Lung (tissue), 12 donors: ENCODE measurements around the gene AMBRA1. TPM values are rescaled to one million over a fixed set of nuclear protein-coding genes. Genes with fewer than 3 reads are reported as not detected.

Source experiments
- ATAC-seq: fragments of 200-7000 bp; cut with Tn5 transposase; one replicate; pipeline ENCODE4 v1.9.1; 2020; ENCODE audit warnings: moderate number of reproducible peaks; ENCODE audit not compliant: insufficient read depth, low FRiP score
- DNase-seq, 3 donors: peaks; one replicate each; pipeline ENCODE4 v3.0.0-alpha.2; 2013 to 2017
- H3K27ac ChIP-seq, 2 donors: one replicate each; pipeline ENCODE4 v1.5.1; 2013; ENCODE audit warnings: mild to moderate bottlenecking in 2 of 2, moderate library complexity in 2 of 2, control low read depth in 1 of 2, inconsistent platforms in 1 of 2, low read depth in 1 of 2, low read length in 1 of 2
- H3K27me3 ChIP-seq, 3 donors: one replicate each; pipeline ENCODE4 v1.5.1; 2013; ENCODE audit warnings: low read length in 2 of 3; ENCODE audit not compliant: control insufficient read depth in 3 of 3, insufficient read depth in 3 of 3
- H3K36me3 ChIP-seq, 4 donors: one replicate each; pipeline ENCODE4 v1.5.1; 2013; ENCODE audit warnings: low read length in 4 of 4, mild to moderate bottlenecking in 1 of 4, moderate library complexity in 1 of 4; ENCODE audit not compliant: control insufficient read depth in 4 of 4, insufficient read depth in 4 of 4
- H3K4me1 ChIP-seq, 5 donors: one replicate each; pipeline ENCODE4 v1.5.1; 2013; ENCODE audit warnings: low read length in 5 of 5, mild to moderate bottlenecking in 2 of 5, moderate library complexity in 1 of 5; ENCODE audit not compliant: control insufficient read depth in 5 of 5, insufficient read depth in 5 of 5
- H3K4me3 ChIP-seq: one replicate; pipeline ENCODE4 v1.5.1; 2013; ENCODE audit warnings: mild to moderate bottlenecking, control low read depth, moderate library complexity
- H3K9ac ChIP-seq, 2 donors: one replicate each; pipeline ENCODE4 v1.5.1; 2013; ENCODE audit warnings: low read length in 2 of 2, control low read depth in 1 of 2; ENCODE audit not compliant: insufficient read depth in 1 of 2
- H3K9me3 ChIP-seq, 4 donors: one replicate each; pipeline ENCODE4 v1.5.1; 2013; ENCODE audit warnings: low read length in 3 of 4, mild to moderate bottlenecking in 1 of 4, moderate library complexity in 1 of 4; ENCODE audit not compliant: control insufficient read depth in 4 of 4, insufficient read depth in 3 of 4
- CTCF ChIP-seq: IDR thresholded peaks from 2 replicates; pipeline ENCODE4 v1.5.1; 2012; ENCODE audit warnings: mild to moderate bottlenecking; ENCODE audit errors: control extremely low read depth, extremely low read depth
- WGBS, 2 donors: extraction: QIAGEN DNeasy Blood & Tissue Kit; methylation state at CpG; one replicate each; pipeline ENCODE4 v1.1.7; 2013; 5-methylcytosine and 5-hydroxymethylcytosine counted together
- polyA plus RNA-seq, 2 donors: library from polyadenylated mRNA; stranded (reverse); fragments of 200-250 nt; gene quantifications; one replicate each; pipeline ENCODE4 v1.2.1, GENCODE V29; 2013
- total RNA-seq, 2 donors: library from RNA; depleted of rRNA in 1 of 2; stranded (reverse); fragments of >200 nt in 1 of 2; gene quantifications; one replicate each; pipeline ENCODE4 v1.2.1, GENCODE V29; 2014 to 2021
- donor health status: control.
- donor health status: control.
- donor health status: Bipolar disorder and iron deficiency.
- donor health status: healthy.
- donor health status: DM: yes; HTN: yes; CAD: no.

The AMBRA1 gene
- total and polyA plus RNA-seq, 4 donors: 7.4 to 41.2 (median 23.7) TPM

- H3K27ac ChIP-seq: peak overlapping the region; percentile 59 to 87
- 2 to 3% methylated on average over 6 of the region's 6 CpGs for WGBS, 2 donors
- H3K36me3 ChIP-seq: no peaks in the 10 kb centered on the region
- TF ChIP-seq CTCF: no peak
- H3K4me1 ChIP-seq: peaks cover 3 to 18% (median 7%) of the 10 kb centered on the region in 5 donors
- peak in 2 of 3 donors; percentile 69 to 80 for DNase-seq
- no peak for ATAC-seq
- H3K9me3 ChIP-seq: no peaks in the 10 kb centered on the region
- peak overlapping the region in 1 of 2 donors; percentile 85 for H3K9ac ChIP-seq
- H3K4me3 ChIP-seq: no peak overlapping the region
- H3K27me3 ChIP-seq: no peaks in the 10 kb centered on the region
Observed at GRCh38 chr11:46560300-46560991, 33.4 kb downstream of the AMBRA1 start.

DNA sequence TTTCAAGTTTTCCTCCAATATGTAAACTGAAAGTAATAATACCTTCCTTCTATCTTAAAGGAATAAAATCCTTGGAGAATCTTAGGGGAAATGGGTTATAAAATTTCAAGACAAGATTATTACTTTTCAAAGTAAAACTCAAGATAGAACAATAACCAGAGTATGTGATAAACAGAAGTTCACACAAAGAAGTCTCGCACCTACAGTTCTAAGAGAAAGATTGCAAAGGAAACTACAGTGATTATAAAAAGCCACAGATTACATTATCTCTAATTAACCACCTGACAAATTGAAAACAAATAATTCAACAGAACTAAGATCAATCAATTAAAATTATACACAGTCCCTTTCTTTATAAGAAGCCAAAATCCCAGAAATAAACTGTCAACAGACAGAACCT lies 34.0 kb downstream of the AMBRA1 start:
- Histone ChIP-seq H3K27me3 (no peaks in the 10 kb centered on the region), H3K9ac (no peak overlapping the region), H3K27ac (no peak overlapping the region), H3K4me1 (peaks cover 3 to 19% (median 9%) of the 10 kb centered on the region in 5 donors), H3K4me3 (no peak overlapping the region), H3K36me3 (no peaks in the 10 kb centered on the region), H3K9me3 (no peaks in the 10 kb centered on the region)
- 32% methylated on average over 1 of the region's 1 CpG for WGBS, 2 donors
- no peak for TF ChIP-seq CTCF
- no peak for ATAC-seq
- no peak for DNase-seq

DNA sequence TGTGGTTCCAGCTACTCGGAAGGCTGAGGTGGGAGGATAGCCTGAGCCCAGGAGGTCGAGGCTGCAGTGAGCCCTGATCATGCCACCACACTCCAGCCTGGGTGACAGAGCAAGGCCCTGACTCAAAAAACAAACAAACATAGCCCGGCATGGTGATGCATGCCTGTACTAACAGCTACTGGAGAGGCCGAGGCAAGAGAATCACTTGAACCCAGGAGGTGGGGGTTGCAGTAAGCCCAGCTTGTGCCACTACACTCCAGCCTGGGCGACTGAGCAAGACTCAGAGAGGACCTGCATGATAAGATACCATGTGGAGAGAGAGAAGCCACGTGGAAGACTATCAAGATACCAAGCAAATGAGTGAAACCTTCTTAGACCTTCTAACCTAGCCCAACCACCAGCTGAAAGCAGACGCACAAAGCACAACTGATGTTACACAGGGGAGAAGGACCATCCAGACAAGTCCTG lies 36.1 kb downstream of the AMBRA1 start:
- no peak overlapping the region for H3K9ac ChIP-seq
- no peaks in the 10 kb centered on the region for H3K27me3 ChIP-seq
- H3K4me3 ChIP-seq: no peak overlapping the region
- no peaks in the 10 kb centered on the region for H3K9me3 ChIP-seq
- TF ChIP-seq CTCF: no peak
- H3K4me1 ChIP-seq: peaks cover 3 to 33% (median 15%) of the 10 kb centered on the region in 5 donors
- DNase-seq (no peak), ATAC-seq (peak; percentile 30)
- no peaks in the 10 kb centered on the region for H3K36me3 ChIP-seq
- H3K27ac ChIP-seq: no peak overlapping the region
- 69 to 89% methylated on average over 7 of the region's 7 CpGs for WGBS, 2 donors
